ENCODE results near the gene FBXO9.

DNA sequence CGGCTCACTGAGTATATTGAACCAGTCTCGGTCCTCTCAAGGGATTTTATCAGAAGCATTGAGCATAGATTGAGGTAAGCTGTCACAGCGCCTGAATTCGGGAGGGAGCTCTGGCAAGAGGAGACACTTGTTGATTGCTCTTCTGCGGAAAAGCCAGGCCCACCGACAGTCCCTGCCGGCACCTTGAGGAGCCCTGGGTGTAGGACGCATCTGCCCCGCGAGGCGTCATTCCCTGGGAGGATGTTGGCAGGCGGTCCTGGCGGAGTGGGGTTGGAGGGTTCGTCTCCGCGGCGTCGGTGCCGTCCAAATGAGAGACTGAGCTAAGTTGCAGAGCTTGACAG, 843 bp downstream of the FBXO9 start:
- TF ChIP-seq, protein P1, sequence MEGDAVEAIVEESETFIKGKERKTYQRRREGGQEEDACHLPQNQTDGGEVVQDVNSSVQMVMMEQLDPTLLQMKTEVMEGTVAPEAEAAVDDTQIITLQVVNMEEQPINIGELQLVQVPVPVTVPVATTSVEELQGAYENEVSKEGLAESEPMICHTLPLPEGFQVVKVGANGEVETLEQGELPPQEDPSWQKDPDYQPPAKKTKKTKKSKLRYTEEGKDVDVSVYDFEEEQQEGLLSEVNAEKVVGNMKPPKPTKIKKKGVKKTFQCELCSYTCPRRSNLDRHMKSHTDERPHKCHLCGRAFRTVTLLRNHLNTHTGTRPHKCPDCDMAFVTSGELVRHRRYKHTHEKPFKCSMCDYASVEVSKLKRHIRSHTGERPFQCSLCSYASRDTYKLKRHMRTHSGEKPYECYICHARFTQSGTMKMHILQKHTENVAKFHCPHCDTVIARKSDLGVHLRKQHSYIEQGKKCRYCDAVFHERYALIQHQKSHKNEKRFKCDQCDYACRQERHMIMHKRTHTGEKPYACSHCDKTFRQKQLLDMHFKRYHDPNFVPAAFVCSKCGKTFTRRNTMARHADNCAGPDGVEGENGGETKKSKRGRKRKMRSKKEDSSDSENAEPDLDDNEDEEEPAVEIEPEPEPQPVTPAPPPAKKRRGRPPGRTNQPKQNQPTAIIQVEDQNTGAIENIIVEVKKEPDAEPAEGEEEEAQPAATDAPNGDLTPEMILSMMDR (IDR thresholded peaks at IDR 0.05) = no peak
- TF ChIP-seq POLR2AphosphoS5 (IDR thresholded peaks at IDR 0.05) = peak in 1 of 3 donors; percentile 47

Data from breast epithelium (tissue), 3 donors.